Globus pallidus (tissue), 1 donor: ENCODE results near the gene PCDH9.
A peak's percentile ranks its signal among the peaks of the same experiment; 100 is the strongest.

ENCODE experiments used
- DNase-seq: peaks from one replicate; pipeline ENCODE4 v3.0.0-alpha.2; 2015; ENCODE audit warnings: low spot score

The PCDH9 gene

GRCh38 chr13:67229481-67230403, at the start of gene PCDH9:
PCDH9 (minus strand) TSS chr13:67230336; CDS start chr13:67228440, 1,896 bp downstream.
- no peak for DNase-seq

GRCh38 chr13:67278235-67278634, 48.1 kb upstream of the PCDH9 start:
- no peak for DNase-seq

GRCh38 chr13:67277581-67277980, 47.4 kb upstream of the PCDH9 start:
- DNase-seq = no peak

- no peak for DNase-seq
Observed at GRCh38 chr13:67275351-67275960, 45.3 kb upstream of the PCDH9 start.

- DNase-seq = no peak
Observed at GRCh38 chr13:67273001-67273400, 42.9 kb upstream of the PCDH9 start.

- no peak for DNase-seq
Observed at GRCh38 chr13:67267136-67267535, 37.0 kb upstream of the PCDH9 start.

- no peak for DNase-seq
Observed at GRCh38 chr13:67259208-67259607, 29.1 kb upstream of the PCDH9 start.

- no peak for DNase-seq
Observed at GRCh38 chr13:67258482-67258881, 28.3 kb upstream of the PCDH9 start.

GRCh38 chr13:67238861-67239260, 8.7 kb upstream of the PCDH9 start:
- no peak for DNase-seq

- DNase-seq = no peak
Observed at GRCh38 chr13:67238277-67238859, 8.2 kb upstream of the PCDH9 start.

GRCh38 chr13:67235265-67235664, 5.1 kb upstream of the PCDH9 start:
- DNase-seq = no peak

- no peak for DNase-seq
Observed at GRCh38 chr13:67232384-67232783, 2.2 kb upstream of the PCDH9 start.

GRCh38 chr13:67231289-67232000, 1.3 kb upstream of the PCDH9 start:
- no peak for DNase-seq

- DNase-seq = peak; percentile 99
Observed at GRCh38 chr13:67230404-67231288, 510 bp upstream of the PCDH9 start.

GRCh38 chr13:67228916-67229315, 1.2 kb downstream of the PCDH9 start:
- DNase-seq = peak; percentile 61

- no peak for DNase-seq
Observed at GRCh38 chr13:67228031-67228430, 2.1 kb downstream of the PCDH9 start.

GRCh38 chr13:67227131-67227983, 2.8 kb downstream of the PCDH9 start:
- DNase-seq = no peak

GRCh38 chr13:67226696-67227095, 3.4 kb downstream of the PCDH9 start:
- no peak for DNase-seq

GRCh38 chr13:67225252-67226159, 4.6 kb downstream of the PCDH9 start:
- no peak for DNase-seq
